ENCODE measurements around the gene ODAD3. TPM values are rescaled to one million over a fixed set of nuclear protein-coding genes. Genes with fewer than 3 reads are reported as not detected.

ODAD3 gene
- total and polyA plus RNA-seq, 10 of the 15 experiments (the other 5 are each of a cell fraction or from before 2014, with no cell fraction given): 0.11 to 0.39 (median 0.28) TPM; not detected in 7

- TF ChIP-seq CUX1 (IDR thresholded peaks at IDR 0.05; ENCODE audit: insufficient replicate concordance, low read depth, low read length) (no peak), NBN (IDR thresholded peaks at IDR 0.05) (no peak; the same call in 1 of the 2 replicates), SUZ12 (IDR thresholded peaks at IDR 0.05; ENCODE audit: unreplicated experiment) (no peak), CEBPB (IDR thresholded peaks at IDR 0.05; ENCODE audit: borderline replicate concordance in 1 of 2, low read depth in 2 of 2, low read length in 2 of 2) (no peak), PAX5 (IDR thresholded peaks at IDR 0.05; ENCODE audit: borderline replicate concordance, low read depth, low read length) (peak; percentile 82; the same call in 1 of the 2 replicates), ZBTB4 (CRISPR knock-in tag; IDR thresholded peaks at IDR 0.05) (0 out of 2 replicates have a peak, but pooled peaks have one; percentile 26), NR2C1 (IDR thresholded peaks at IDR 0.05) (no peak), TCF12 (IDR thresholded peaks at IDR 0.05; ENCODE audit: low read depth, low read length) (no peak), FOXK2 (IDR thresholded peaks at IDR 0.05) (no peak), STAT3 (IDR thresholded peaks at IDR 0.05; ENCODE audit: low read depth, low read length) (no peak), PBX3 (IDR thresholded peaks at IDR 0.05; ENCODE audit: insufficient replicate concordance, low read depth, low read length) (no peak), ZNF622 (IDR thresholded peaks at IDR 0.05) (no peak), MTA3 (IDR thresholded peaks at IDR 0.05; ENCODE audit: borderline replicate concordance, low read length) (no peak), POLR2A (IDR thresholded peaks at IDR 0.05; ENCODE audit: low read depth, low read length) (no peak; the same call in 1 of the 2 replicates), JUND (IDR thresholded peaks at IDR 0.05; ENCODE audit: low read depth, low read length) (no peak), SMAD5 (IDR thresholded peaks at IDR 0.05; ENCODE audit: low read depth) (no peak), NR2C2 (IDR thresholded peaks at IDR 0.05; ENCODE audit: borderline replicate concordance, control insufficient read depth, insufficient read length, low read depth) (no peak), RB1 (IDR thresholded peaks at IDR 0.05; ENCODE audit: borderline replicate concordance) (peak; percentile 78; the same call in 1 of the 2 replicates), BCL3 (IDR thresholded peaks at IDR 0.05; ENCODE audit: borderline replicate concordance, insufficient read depth, low read depth, low read length, poor library complexity, severe bottlenecking) (peak; percentile 33), ZNF274 (IDR thresholded peaks at IDR 0.05; ENCODE audit: insufficient read depth, insufficient read length) (no peak)
Measured at GRCh38 chr19:11482384-11483050, 47.6 kb upstream of the ODAD3 start (continued).

Data from GM12878 (cell line).